ENCODE data around the gene RFC2. TPM values are rescaled to one million over a fixed set of nuclear protein-coding genes. Genes with fewer than 3 reads are reported as not detected.

RFC2 gene
- total RNA-seq, 2 experiments from 2014 or later = 77.4 to 79.2 TPM

GRCh38 chr7:74291535-74291934 is 37.3 kb upstream of the RFC2 start:
- Histone ChIP-seq H4K20me1 (ENCODE audit: insufficient read depth, low read length) (no peaks in the 10 kb centered on the region), H3K9me3 (ENCODE audit: low read length) (no peaks in the 10 kb centered on the region), H3K4me3 (ENCODE audit: low read depth, low read length, poor library complexity, severe bottlenecking) (no peak overlapping the region), H3K9me2 (ENCODE audit: insufficient read depth, low read length) (no peaks in the 10 kb centered on the region), H2AFZ (ENCODE audit: low read length) (no peak overlapping the region), H3K36me3 (ENCODE audit: insufficient read depth, low read length) (no peaks in the 10 kb centered on the region), H3K79me2 (ENCODE audit: insufficient read depth, low read depth, low read length) (no peaks in the 10 kb centered on the region), H3K4me2 (ENCODE audit: low read length) (no peak overlapping the region), H3K27ac (ENCODE audit: low read depth, low read length, poor library complexity, severe bottlenecking) (no peak overlapping the region), H3K4me1 (ENCODE audit: insufficient read depth, low read length, poor library complexity, severe bottlenecking) (peaks cover 29% of the 10 kb centered on the region)
- DNase-seq (ENCODE audit: low spot score) = no peak
- intact Hi-C loops (cut with micrococcal nuclease; ENCODE audit: unreplicated experiment) = loop anchor here (5.0 kb wide), 1 partner anchor 111 kb away; no protein-coding TSS in a partner anchor
- CTCF ChIA-PET (ENCODE audit: unreplicated experiment) = no interaction called here
- no TSS peak for BruUV-seq (replicated peaks)
- POLR2A ChIA-PET = no interaction called here
- no peak for TF ChIP-seq EZH2phosphoT487 (IDR thresholded peaks at IDR 0.05; ENCODE audit: borderline replicate concordance, low read depth, low read length)
- no peak for TF ChIP-seq CTCF (conservative IDR thresholded peaks at IDR 0.05; ENCODE audit: low read length)

GRCh38 chr7:74290981-74291441 is 36.8 kb upstream of the RFC2 start:
- H3K79me2 ChIP-seq (ENCODE audit: insufficient read depth, low read depth, low read length) = no peaks in the 10 kb centered on the region
- no peak overlapping the region for H3K4me3 ChIP-seq (ENCODE audit: low read depth, low read length, poor library complexity, severe bottlenecking)
- TF ChIP-seq EZH2phosphoT487 (IDR thresholded peaks at IDR 0.05; ENCODE audit: borderline replicate concordance, low read depth, low read length) (no peak), CTCF (conservative IDR thresholded peaks at IDR 0.05; ENCODE audit: low read length) (no peak)
- no peak overlapping the region for H2AFZ ChIP-seq (ENCODE audit: low read length)
- DNase-seq (ENCODE audit: low spot score) = no peak
- H3K27ac ChIP-seq (ENCODE audit: low read depth, low read length, poor library complexity, severe bottlenecking) = no peak overlapping the region
- H3K4me2 ChIP-seq (ENCODE audit: low read length) = peak overlapping the region; percentile 77
- POLR2A ChIA-PET = interaction anchor here (0.5 kb wide), 1 partner anchor 765 kb away, joined by 3 read pairs; no protein-coding TSS in a partner anchor
- peaks cover 29% of the 10 kb centered on the region for H3K4me1 ChIP-seq (ENCODE audit: insufficient read depth, low read length, poor library complexity, severe bottlenecking)
- no TSS peak for BruUV-seq (replicated peaks)
- CTCF ChIA-PET (ENCODE audit: unreplicated experiment) = interaction anchor here (0.5 to 0.6 kb wide), 2 partner anchors 70 to 875 kb away, joined by 3 to 10 read pairs; no protein-coding TSS in a partner anchor
- intact Hi-C loops (cut with micrococcal nuclease; ENCODE audit: unreplicated experiment) = loop anchor here (5.0 kb wide), 1 partner anchor 111 kb away; no protein-coding TSS in a partner anchor
- no peaks in the 10 kb centered on the region for H3K9me3 ChIP-seq (ENCODE audit: low read length)
- no peaks in the 10 kb centered on the region for H4K20me1 ChIP-seq (ENCODE audit: insufficient read depth, low read length)
- H3K9me2 ChIP-seq (ENCODE audit: insufficient read depth, low read length) = no peaks in the 10 kb centered on the region
- no peaks in the 10 kb centered on the region for H3K36me3 ChIP-seq (ENCODE audit: insufficient read depth, low read length)

GRCh38 chr7:74290553-74290950 is 36.4 kb upstream of the RFC2 start:
- BruUV-seq (replicated peaks) = no TSS peak
- Histone ChIP-seq H3K4me2 (ENCODE audit: low read length) (peak overlapping the region; percentile 77), H4K20me1 (ENCODE audit: insufficient read depth, low read length) (no peaks in the 10 kb centered on the region), H3K4me1 (ENCODE audit: insufficient read depth, low read length, poor library complexity, severe bottlenecking) (peaks cover 29% of the 10 kb centered on the region), H3K79me2 (ENCODE audit: insufficient read depth, low read depth, low read length) (no peaks in the 10 kb centered on the region), H3K4me3 (ENCODE audit: low read depth, low read length, poor library complexity, severe bottlenecking) (peak overlapping the region; percentile 74), H3K9me3 (ENCODE audit: low read length) (no peaks in the 10 kb centered on the region), H3K36me3 (ENCODE audit: insufficient read depth, low read length) (no peaks in the 10 kb centered on the region), H3K9me2 (ENCODE audit: insufficient read depth, low read length) (no peaks in the 10 kb centered on the region), H2AFZ (ENCODE audit: low read length) (no peak overlapping the region), H3K27ac (ENCODE audit: low read depth, low read length, poor library complexity, severe bottlenecking) (no peak overlapping the region)
- DNase-seq (ENCODE audit: low spot score) = no peak
- CTCF ChIA-PET (ENCODE audit: unreplicated experiment) = interaction anchor here (0.6 kb wide), 1 partner anchor 875 kb away, joined by 3 read pairs; no protein-coding TSS in a partner anchor
- POLR2A ChIA-PET = interaction anchor here (0.5 kb wide), 1 partner anchor 765 kb away, joined by 3 read pairs; no protein-coding TSS in a partner anchor
- intact Hi-C loops (cut with micrococcal nuclease; ENCODE audit: unreplicated experiment) = loop anchor here (5.0 kb wide), 1 partner anchor 112 kb away; no protein-coding TSS in a partner anchor
- no peak for TF ChIP-seq CTCF (conservative IDR thresholded peaks at IDR 0.05; ENCODE audit: low read length)
- TF ChIP-seq EZH2phosphoT487 (IDR thresholded peaks at IDR 0.05; ENCODE audit: borderline replicate concordance, low read depth, low read length) = no peak

All from OCI-LY7 (cell line).